Gastroesophageal sphincter (tissue), 4 donors: ENCODE results near the gene MAPK8IP3. TPM values are rescaled to one million over a fixed set of nuclear protein-coding genes. Genes with fewer than 3 reads are reported as not detected.
A peak's percentile ranks its signal among the peaks of the same experiment; 100 is the strongest.

Experiments
- ATAC-seq: fragments of 150-250 bp; one replicate; pipeline ENCODE4 v1.9.1; 2016; ENCODE audit warnings: mild to moderate bottlenecking, moderate library complexity
- H3K27ac ChIP-seq, 4 donors: fragments of 200-600 bp; sonication (generic) in 3 of 4; 1 replicate in 3 of 4; 2 replicates in 1 of 4; pipeline ENCODE4 v1.5.1; 2016 to 2019
- H3K27me3 ChIP-seq: fragments of 200-600 bp; sonication (generic); one replicate; pipeline ENCODE4 v1.5.1; 2019
- H3K36me3 ChIP-seq, 2 donors: fragments of 200-600 bp; sonication (generic); one replicate each; pipeline ENCODE4 v1.5.1; 2019; ENCODE audit warnings: control low read depth in 1 of 2
- H3K4me1 ChIP-seq, 3 donors: fragments of 200-600 bp; sonication (generic); 1 replicate in 2 of 3; 2 replicates in 1 of 3; pipeline ENCODE4 v1.5.1; 2016 to 2019; ENCODE audit warnings: control low read depth in 2 of 3
- H3K4me3 ChIP-seq, 2 donors: fragments of 200-600 bp; sonication (generic); one replicate each; pipeline ENCODE4 v1.5.1; 2019; ENCODE audit warnings: mild to moderate bottlenecking in 1 of 2, moderate library complexity in 1 of 2
- H3K9me3 ChIP-seq, 3 donors: fragments of 200-600 bp; sonication (generic); one replicate each; pipeline ENCODE4 v1.5.1; 2017 to 2019; ENCODE audit warnings: control low read depth in 2 of 3
- EP300 ChIP-seq: sonication (generic); formaldehyde crosslinking; IDR thresholded peaks from one replicate; pipeline ENCODE4 v1.6.1; 2017; ENCODE audit warnings: antibody characterized with exemption, mild to moderate bottlenecking
- POLR2A ChIP-seq, 2 donors: fragments of 450-650 bp; IDR thresholded peaks; one replicate each; pipeline ENCODE4 v1.6.1; 2017; ENCODE audit warnings: antibody characterized with exemption in 2 of 2, mild to moderate bottlenecking in 2 of 2, moderate library complexity in 1 of 2
- POLR2AphosphoS5 ChIP-seq: sonication (generic); formaldehyde crosslinking; IDR thresholded peaks from one replicate; pipeline ENCODE4 v1.6.1; 2017; ENCODE audit warnings: antibody characterized with exemption
- WGBS, 2 donors: methylation state at CpG; one replicate each; pipeline ENCODE4 v1.1.5; 2018; ENCODE audit warnings: low coverage in 1 of 2; 5-methylcytosine and 5-hydroxymethylcytosine counted together
- total RNA-seq, 4 donors: library from RNA; depleted of rRNA; stranded (reverse); fragments of >200 nt; gene quantifications; one replicate each; pipeline ENCODE4 v1.1.0, GENCODE V29; 2016
- TF ChIP-seq, protein P1 (sequence below), 4 experiments: fragments of 200-600 bp in 2 of 4; fragments of 450-650 bp in 2 of 4; sonication (generic) in 1 of 4; IDR thresholded peaks; one replicate each; pipeline ENCODE4 v1.5.1; 2017 to 2019; ENCODE audit warnings: antibody characterized with exemption in 4 of 4, mild to moderate bottlenecking in 2 of 4, moderate library complexity in 2 of 4

Gene MAPK8IP3
- total RNA-seq, 4 donors from 2014 or later, result 12.0 to 66.8 (median 33.1) TPM

DNA sequence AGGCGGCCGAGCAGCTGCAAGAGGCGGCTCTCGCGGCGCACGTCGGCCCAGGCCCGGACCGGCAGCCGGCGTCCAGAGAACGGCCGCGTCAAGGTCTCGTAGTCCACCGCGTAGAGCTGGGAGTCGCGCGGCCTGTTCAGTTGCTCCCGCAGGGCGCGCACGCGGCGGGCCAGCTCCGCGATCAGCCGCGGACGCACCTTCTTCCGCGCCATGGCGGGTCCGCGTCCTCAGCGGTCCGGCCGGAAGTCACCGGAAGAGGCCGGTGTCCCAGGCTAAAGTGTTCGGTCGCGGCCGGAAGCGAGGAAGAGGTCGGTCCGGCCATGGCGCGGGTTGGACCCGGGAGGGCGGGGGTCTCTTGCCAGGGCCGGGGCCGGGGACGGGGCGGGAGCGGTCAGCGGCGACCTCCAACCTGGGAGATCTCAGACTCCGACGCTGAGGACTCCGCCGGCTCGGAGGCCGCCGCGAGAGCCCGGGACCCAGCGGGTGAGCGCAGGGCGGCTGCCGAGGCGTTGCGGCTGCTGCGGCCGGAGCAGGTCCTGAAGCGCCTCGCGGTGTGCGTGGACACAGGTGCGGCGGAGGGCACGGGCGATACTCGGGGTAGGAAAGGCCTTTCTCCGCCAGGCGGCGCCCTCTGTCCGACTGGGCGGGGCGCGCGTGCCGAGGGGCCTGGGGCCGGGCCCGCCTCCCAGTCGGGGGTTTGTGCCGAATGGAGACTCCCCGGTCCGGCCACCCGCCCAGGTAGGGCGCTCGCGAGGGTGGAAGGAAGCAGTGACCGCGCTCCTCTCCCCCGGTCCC lies 67.1 kb downstream of the MAPK8IP3 start, which contains the start of gene MRPS34:
Gene MRPS34, minus strand, starts transcription at position 227 of the 795 bp plus-strand sequence. Its CDS starts 15 bp downstream, at position 212.
- H3K4me1 ChIP-seq, result peaks cover 0 to 66% (median 27%) of the 10 kb centered on the region in 3 donors
- H3K9me3 ChIP-seq, result no peaks in the 10 kb centered on the region
- peak within 1 kb of the TSS; percentile 71 to 84 for H3K4me3 ChIP-seq
- peak; percentile 63 for ATAC-seq
- H3K27me3 ChIP-seq, result no peaks in the 10 kb centered on the region
- WGBS, 2 donors, result no CpG with 5 or more reads among the region's 108 CpGs
- TF ChIP-seq, protein P1, sequence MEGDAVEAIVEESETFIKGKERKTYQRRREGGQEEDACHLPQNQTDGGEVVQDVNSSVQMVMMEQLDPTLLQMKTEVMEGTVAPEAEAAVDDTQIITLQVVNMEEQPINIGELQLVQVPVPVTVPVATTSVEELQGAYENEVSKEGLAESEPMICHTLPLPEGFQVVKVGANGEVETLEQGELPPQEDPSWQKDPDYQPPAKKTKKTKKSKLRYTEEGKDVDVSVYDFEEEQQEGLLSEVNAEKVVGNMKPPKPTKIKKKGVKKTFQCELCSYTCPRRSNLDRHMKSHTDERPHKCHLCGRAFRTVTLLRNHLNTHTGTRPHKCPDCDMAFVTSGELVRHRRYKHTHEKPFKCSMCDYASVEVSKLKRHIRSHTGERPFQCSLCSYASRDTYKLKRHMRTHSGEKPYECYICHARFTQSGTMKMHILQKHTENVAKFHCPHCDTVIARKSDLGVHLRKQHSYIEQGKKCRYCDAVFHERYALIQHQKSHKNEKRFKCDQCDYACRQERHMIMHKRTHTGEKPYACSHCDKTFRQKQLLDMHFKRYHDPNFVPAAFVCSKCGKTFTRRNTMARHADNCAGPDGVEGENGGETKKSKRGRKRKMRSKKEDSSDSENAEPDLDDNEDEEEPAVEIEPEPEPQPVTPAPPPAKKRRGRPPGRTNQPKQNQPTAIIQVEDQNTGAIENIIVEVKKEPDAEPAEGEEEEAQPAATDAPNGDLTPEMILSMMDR (IDR thresholded peaks at IDR 0.05), result peak in 3 of 4 experiments; percentile 71 to 88 (median 77)
- peak; percentile 86 for TF ChIP-seq POLR2AphosphoS5
- peak; percentile 59 to 65 for TF ChIP-seq POLR2A (IDR thresholded peaks at IDR 0.05)
- TF ChIP-seq EP300, result no peak
- peaks cover 0 to 53% of the 10 kb centered on the region in 2 donors for H3K36me3 ChIP-seq
- peak within 1 kb of the TSS; percentile 48 to 99 (median 97) for H3K27ac ChIP-seq

DNA sequence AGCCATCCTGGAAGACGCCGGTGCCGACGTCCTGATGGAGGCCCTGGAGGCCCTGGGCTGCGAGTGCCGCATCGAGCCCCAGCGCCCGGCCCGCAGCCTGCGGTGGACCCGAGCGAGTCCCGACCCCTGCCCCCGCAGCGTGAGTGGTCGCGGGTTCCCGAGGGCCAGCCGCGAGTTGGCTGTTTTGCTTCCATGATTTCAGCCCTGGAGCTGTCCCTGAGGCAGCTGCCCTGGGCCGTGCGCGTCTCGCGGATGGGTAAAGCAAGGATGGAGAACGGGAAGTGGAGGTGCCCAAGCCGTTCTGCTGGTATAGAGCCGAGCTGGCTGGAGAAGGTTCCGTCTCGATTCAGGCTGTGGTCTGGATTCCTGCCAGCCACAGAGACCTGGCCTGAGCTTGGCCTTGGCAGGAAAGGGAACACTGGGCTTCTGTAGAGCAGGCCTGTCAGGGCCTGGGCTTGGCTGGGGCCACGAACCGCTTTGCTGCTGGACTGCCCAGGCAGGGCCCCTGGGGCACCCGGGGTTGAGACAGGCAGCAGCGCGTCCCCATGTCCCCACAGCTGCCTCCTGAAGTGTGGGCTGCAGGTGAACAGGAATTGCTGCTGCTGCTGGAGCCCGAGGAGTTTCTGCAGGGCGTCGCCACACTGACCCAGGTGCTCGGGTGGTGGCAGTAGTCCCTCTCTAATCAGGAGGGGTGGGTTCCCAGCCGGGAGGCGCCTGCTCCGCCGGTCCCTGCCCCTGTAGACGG lies 67.9 kb downstream of the MAPK8IP3 start:
- H3K9me3 ChIP-seq, result no peaks in the 10 kb centered on the region
- TF ChIP-seq, protein P1 (IDR thresholded peaks at IDR 0.05), result no peak
- TF ChIP-seq EP300 (no peak), POLR2AphosphoS5 (no peak), POLR2A (IDR thresholded peaks at IDR 0.05) (no peak)
- peak overlapping the region; percentile 71 to 84 for H3K4me3 ChIP-seq
- peaks cover 0 to 63% (median 27%) of the 10 kb centered on the region in 3 donors for H3K4me1 ChIP-seq
- no CpG with 5 or more reads among the region's 45 CpGs for WGBS, 2 donors
- peak; percentile 0 for ATAC-seq
- no peaks in the 10 kb centered on the region for H3K27me3 ChIP-seq
- peak overlapping the region; percentile 48 to 99 (median 97) for H3K27ac ChIP-seq
- peaks cover 0 to 53% of the 10 kb centered on the region in 2 donors for H3K36me3 ChIP-seq

DNA sequence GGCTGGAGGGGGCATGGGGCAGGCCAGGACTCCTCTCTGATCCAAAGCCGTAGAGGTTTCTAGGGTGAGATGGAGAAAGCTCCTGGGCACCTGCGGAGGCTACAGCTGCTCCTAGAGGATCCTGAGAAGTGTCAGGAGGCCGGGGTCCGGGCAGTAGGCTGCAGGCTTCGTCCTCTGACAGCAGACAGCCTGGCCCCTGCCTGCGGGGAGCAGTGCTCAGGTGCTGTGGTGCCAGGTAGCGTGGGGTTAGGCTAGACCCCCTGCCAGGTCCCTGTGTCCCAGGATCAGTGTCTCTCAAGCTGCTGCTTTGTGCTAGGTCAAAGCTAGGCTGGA lies 68.4 kb downstream of the MAPK8IP3 start:
- no peak for ATAC-seq
- H3K9me3 ChIP-seq, result no peaks in the 10 kb centered on the region
- H3K4me1 ChIP-seq, result peaks cover 0 to 63% (median 27%) of the 10 kb centered on the region in 3 donors
- peak overlapping the region in 1 of 2 donors; percentile 84 for H3K4me3 ChIP-seq
- no CpG with 5 or more reads among the region's 7 CpGs for WGBS, 2 donors
- peak overlapping the region in 3 of 4 donors; percentile 96 to 99 (median 98) for H3K27ac ChIP-seq
- peaks cover 0 to 53% of the 10 kb centered on the region in 2 donors for H3K36me3 ChIP-seq
- TF ChIP-seq POLR2A (IDR thresholded peaks at IDR 0.05) (no peak), EP300 (no peak), POLR2AphosphoS5 (no peak)
- TF ChIP-seq, protein P1 (IDR thresholded peaks at IDR 0.05), result no peak
- no peaks in the 10 kb centered on the region for H3K27me3 ChIP-seq

DNA sequence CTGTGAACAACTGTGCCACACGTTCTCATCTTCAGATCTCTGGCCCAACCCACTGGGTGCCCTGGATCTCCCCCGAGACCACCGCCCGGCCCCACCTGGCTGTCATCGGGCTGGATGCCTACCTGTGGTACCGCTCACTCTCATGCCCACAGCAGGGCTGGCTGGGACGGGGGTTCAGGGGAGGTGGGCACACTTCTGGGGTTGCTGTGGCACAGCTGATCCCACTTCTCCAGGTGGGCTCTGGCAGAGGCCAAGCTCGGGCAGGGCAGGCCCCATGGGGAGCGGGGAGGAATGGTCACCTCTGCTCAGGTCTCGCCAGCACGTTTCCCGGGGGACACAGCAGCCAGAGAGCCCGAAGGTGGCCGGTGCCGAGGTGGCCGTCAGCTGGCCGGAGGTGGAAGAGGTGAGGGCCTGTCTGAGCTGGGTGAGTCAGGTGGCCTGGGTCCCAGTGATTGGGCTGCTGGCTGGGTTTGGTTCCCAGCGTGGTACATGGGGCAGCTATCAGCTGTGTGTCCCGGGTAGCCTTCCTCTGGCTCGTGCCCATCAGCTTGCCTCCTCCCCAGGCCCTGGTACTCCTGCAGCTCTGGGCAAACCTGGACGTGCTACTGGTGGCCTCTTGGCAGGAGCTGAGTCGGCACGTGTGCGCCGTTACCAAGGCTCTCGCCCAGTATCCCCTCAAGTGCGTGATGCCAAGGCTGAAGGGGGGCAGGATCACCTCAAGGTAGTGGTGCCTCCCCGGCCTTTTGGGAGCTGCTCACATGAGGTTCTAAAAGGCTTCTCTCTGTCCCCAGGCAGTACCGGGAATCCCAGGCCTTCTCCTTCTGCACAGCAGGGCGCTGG lies 69.2 kb downstream of the MAPK8IP3 start:
- 80% methylated on average over 1 of the region's 30 CpGs; no CpG with 5 or more reads in 1 of the 2 donors for WGBS, 2 donors
- Histone ChIP-seq H3K36me3 (peaks cover 0 to 55% of the 10 kb centered on the region in 2 donors), H3K9me3 (no peaks in the 10 kb centered on the region), H3K4me3 (no peak overlapping the region), H3K27me3 (no peaks in the 10 kb centered on the region), H3K27ac (peak overlapping the region in 3 of 4 donors; percentile 96 to 99 (median 98)), H3K4me1 (peaks cover 0 to 63% (median 21%) of the 10 kb centered on the region in 3 donors)
- TF ChIP-seq, protein P1 (IDR thresholded peaks at IDR 0.05), result no peak
- no peak for TF ChIP-seq POLR2AphosphoS5
- TF ChIP-seq POLR2A (IDR thresholded peaks at IDR 0.05), result no peak
- TF ChIP-seq EP300, result no peak
- ATAC-seq, result no peak
